Heart right ventricle (tissue), 16 donors: ENCODE results near the gene C5orf34. TPM values are rescaled to one million over a fixed set of nuclear protein-coding genes. Genes with fewer than 3 reads are reported as not detected.
"Not testable (repeated sequence)": the region's sequence is repeated elsewhere in the genome, so short reads cannot be mapped to it uniquely, and the experiment has no call there.

Experiments
- ATAC-seq, 8 donors: fragments of 200-7000 bp; cut with Tn5 transposase; one replicate each; pipeline ENCODE4 v1.9.1; 2020; ENCODE audit warnings: mild to moderate bottlenecking in 8 of 8, moderate library complexity in 8 of 8, moderate number of reproducible peaks in 1 of 8
- DNase-seq, 2 donors: peaks; one replicate each; pipeline ENCODE4 v3.0.0-alpha.2; 2020
- H3K27ac ChIP-seq, 10 donors: fragments of 200-600 bp; sonication (generic) in 2 of 10; one replicate each; pipeline versions ENCODE4 v1.5.0 to v1.8.0; 2020 to 2022; ENCODE audit warnings: mild to moderate bottlenecking in 3 of 10
- H3K27me3 ChIP-seq, 7 donors: fragments of 200-600 bp; one replicate each; pipeline ENCODE4 v1.8.0; 2021 to 2022; ENCODE audit warnings: mild to moderate bottlenecking in 2 of 7
- H3K36me3 ChIP-seq, 9 donors: fragments of 200-600 bp; sonication (generic) in 1 of 9; one replicate each; pipeline versions ENCODE4 v1.5.0 to v1.8.0; 2020 to 2022; ENCODE audit warnings: mild to moderate bottlenecking in 2 of 9
- H3K4me1 ChIP-seq, 9 donors: fragments of 200-600 bp; sonication (generic) in 1 of 9; one replicate each; pipeline versions ENCODE4 v1.5.0 to v1.8.0; 2020 to 2022; ENCODE audit warnings: mild to moderate bottlenecking in 4 of 9
- H3K4me3 ChIP-seq, 10 donors: fragments of 200-600 bp; sonication (generic) in 2 of 10; one replicate each; pipeline versions ENCODE4 v1.5.0 to v1.8.0; 2020 to 2022; ENCODE audit warnings: mild to moderate bottlenecking in 7 of 10, moderate library complexity in 2 of 10
- H3K9me3 ChIP-seq, 11 donors: fragments of 200-600 bp in 10 of 11; sonication (generic) in 2 of 11; one replicate each; pipeline versions ENCODE4 v1.5.0 to v1.8.0; 2013 to 2022; ENCODE audit warnings: mild to moderate bottlenecking in 2 of 11, control low read depth in 1 of 11, moderate library complexity in 1 of 11
- WGBS, 2 donors: extraction: QIAGEN DNeasy Blood & Tissue Kit; methylation state at CpG; one replicate each; pipeline ENCODE4 v1.1.7; 2013; ENCODE audit warnings: inconsistent platforms in 1 of 2; 5-methylcytosine and 5-hydroxymethylcytosine counted together
- intact Hi-C, 10 donors: fragments of 100-400 bp; cut with DNase I; formaldehyde crosslinking; loops; one replicate each; pipeline versions ENCODE4 v1.11.1 to v1.14.2; 2022
- polyA plus RNA-seq, 2 donors: library from polyadenylated mRNA; stranded (reverse); fragments of 200-250 nt; gene quantifications; one replicate each; pipeline ENCODE4 v1.2.3, GENCODE V29; 2013
- total RNA-seq, 10 donors: library from RNA; stranded (reverse); fragmentation: NEBNext Ultra II Directional in 3 of 10; extraction: Animal tissue kit (Norgen Biotek cat#: 25700) in 3 of 10; gene quantifications; one replicate each; pipeline versions ENCODE4 v1.2.1 to v1.2.4, GENCODE V29; 2021 to 2023
- TF ChIP-seq, protein P1 (sequence below), 9 donors: fragments of 200-600 bp; sonication (generic) in 2 of 9; IDR thresholded peaks; one replicate each; pipeline versions ENCODE4 v1.5.0 to v1.8.0; 2021 to 2022; ENCODE audit warnings: antibody characterized with exemption in 9 of 9, mild to moderate bottlenecking in 5 of 9, moderate library complexity in 1 of 9
- donor health status: Arrhythmogenic right ventricular cardiomyopathy.
- donor health status: ischemic (EF 13 %, LVEDD 7.1; RV severe dilation, severe dysfunction).
- donor health status: healthy with polysubstance abuse.
- donor health status: DM: no; HTN: yes; CAD: no.
- donor health status: DM: no; HTN: no; CAD: no.
- donor health status: ischemic (EF 25% LVEDD 6.9; RV normal size, moderate dysfunction).
- donor health status: ischemic (EF 25% LVEDD 5.7; RV mildly dilated, moderate dysfunction).
- donor health status: healthy.
- donor health status: DM: yes; HTN: yes; CAD: no.
- donor health status: Ischemic cardiomyopathy.
- donor health status: ischemic (EF 35%, LVEDD 5.7; RV mildly dilated, moderate dysfunction).
- donor health status: nonischemic (EF 11% LVEDD 7.7; RV severe dilation, severe dysfunction).
- donor health status: DM: yes; HTN: yes; CAD: no.
- donor health status: PGD.
- donor health status: ischemic (EF 29% LVEDD 5.4; RV normal size, mild dysfunction).
- donor health status: nonischemic (EF 23%, LVEDD 6.1; RV moderate dilation, normal function).

Gene C5orf34
- total and polyA plus RNA-seq, 12 donors, result 0.22 to 1.6 (median 0.62) TPM

DNA sequence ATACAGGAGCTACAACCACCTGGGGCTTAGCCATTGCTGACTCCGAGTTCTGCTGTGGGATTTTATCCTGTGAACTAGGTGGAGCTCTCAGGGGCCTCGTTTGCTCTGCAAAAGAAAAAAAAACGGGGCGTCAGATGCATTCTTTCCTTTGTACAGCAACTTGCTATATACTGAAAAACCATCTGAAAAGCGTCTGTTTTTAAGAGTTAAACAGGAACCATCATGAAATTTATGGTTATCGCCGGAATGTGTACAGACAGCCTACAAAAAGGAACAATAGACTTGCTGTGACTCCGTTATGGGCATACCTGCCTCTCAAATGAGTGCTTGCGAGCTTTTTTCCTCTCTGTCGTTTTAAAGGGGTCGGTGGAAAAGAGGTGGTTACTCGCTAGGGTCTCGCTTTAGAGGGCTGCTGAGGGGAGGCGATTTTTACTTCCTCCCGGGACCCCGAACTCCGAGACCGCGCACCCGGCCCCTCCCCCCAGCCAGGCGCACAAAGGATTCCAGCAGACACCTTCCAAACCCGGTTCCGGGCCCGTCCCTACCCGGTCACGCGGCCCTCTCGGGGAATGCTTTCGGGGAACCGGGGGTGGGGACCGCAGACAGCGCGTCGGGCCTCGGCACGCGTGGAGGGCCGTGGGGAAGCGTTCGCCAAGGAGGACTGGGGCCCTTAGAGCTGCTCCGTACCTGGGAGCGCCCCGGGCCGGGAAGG, 41.1 kb upstream of the C5orf34 start:
- TF ChIP-seq, protein P1, sequence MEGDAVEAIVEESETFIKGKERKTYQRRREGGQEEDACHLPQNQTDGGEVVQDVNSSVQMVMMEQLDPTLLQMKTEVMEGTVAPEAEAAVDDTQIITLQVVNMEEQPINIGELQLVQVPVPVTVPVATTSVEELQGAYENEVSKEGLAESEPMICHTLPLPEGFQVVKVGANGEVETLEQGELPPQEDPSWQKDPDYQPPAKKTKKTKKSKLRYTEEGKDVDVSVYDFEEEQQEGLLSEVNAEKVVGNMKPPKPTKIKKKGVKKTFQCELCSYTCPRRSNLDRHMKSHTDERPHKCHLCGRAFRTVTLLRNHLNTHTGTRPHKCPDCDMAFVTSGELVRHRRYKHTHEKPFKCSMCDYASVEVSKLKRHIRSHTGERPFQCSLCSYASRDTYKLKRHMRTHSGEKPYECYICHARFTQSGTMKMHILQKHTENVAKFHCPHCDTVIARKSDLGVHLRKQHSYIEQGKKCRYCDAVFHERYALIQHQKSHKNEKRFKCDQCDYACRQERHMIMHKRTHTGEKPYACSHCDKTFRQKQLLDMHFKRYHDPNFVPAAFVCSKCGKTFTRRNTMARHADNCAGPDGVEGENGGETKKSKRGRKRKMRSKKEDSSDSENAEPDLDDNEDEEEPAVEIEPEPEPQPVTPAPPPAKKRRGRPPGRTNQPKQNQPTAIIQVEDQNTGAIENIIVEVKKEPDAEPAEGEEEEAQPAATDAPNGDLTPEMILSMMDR (IDR thresholded peaks at IDR 0.05), result no peak
- H3K9me3 ChIP-seq, result no peaks in the 10 kb centered on the region
- peaks cover 0 to 58% (median 45%) of the 10 kb centered on the region in 9 donors for H3K4me1 ChIP-seq
- H3K27ac ChIP-seq, result peak overlapping the region; percentile 93 to 99 (median 98)
- DNase-seq (peak; percentile 60 to 65), ATAC-seq (peak in 7 of 8 donors; percentile 54 to 73 (median 65))
- H3K27me3 ChIP-seq, result no peaks in the 10 kb centered on the region
- intact Hi-C loops, result loop anchor here in 9 of 10 donors (2.0 to 10.0 kb wide), 5 partner anchors 39 to 71 kb away; partner anchors contain the start of genes NNT (in 9 of the 9) and C5orf34 (in 1 of the 9)
- 1% methylated on average over 37 to 44 of the region's 44 CpGs for WGBS, 2 donors
- H3K4me3 ChIP-seq, result peak overlapping the region; percentile 70 to 94 (median 84)
- peaks cover 0 to 42% (median 0%) of the 10 kb centered on the region in 9 donors for H3K36me3 ChIP-seq

- ATAC-seq, result no peak
- Histone ChIP-seq H3K9me3 (no peaks in the 10 kb centered on the region), H3K4me3 (peak overlapping the region in 2 of 10 donors; percentile 2 to 73), H3K36me3 (peaks cover 0 to 53% (median 3%) of the 10 kb centered on the region in 9 donors), H3K4me1 (peaks cover 0 to 66% (median 48%) of the 10 kb centered on the region in 9 donors), H3K27ac (peak overlapping the region in 3 of 10 donors; percentile 15 to 97 (median 16)), H3K27me3 (no peaks in the 10 kb centered on the region)
- DNase-seq, result no peak
- 68 to 86% methylated on average over 1 of the region's 1 CpG for WGBS, 2 donors
- intact Hi-C loops, result loop anchor here in 3 of 10 donors (2.0 to 10.0 kb wide), 2 partner anchors 48 to 50 kb away; partner anchors contain the start of gene NNT (in 3 of the 3)
- TF ChIP-seq, protein P1 (IDR thresholded peaks at IDR 0.05), result no peak
Measured at GRCh38 chr5:43554497-43554896, 39.5 kb upstream of the C5orf34 start.

DNA sequence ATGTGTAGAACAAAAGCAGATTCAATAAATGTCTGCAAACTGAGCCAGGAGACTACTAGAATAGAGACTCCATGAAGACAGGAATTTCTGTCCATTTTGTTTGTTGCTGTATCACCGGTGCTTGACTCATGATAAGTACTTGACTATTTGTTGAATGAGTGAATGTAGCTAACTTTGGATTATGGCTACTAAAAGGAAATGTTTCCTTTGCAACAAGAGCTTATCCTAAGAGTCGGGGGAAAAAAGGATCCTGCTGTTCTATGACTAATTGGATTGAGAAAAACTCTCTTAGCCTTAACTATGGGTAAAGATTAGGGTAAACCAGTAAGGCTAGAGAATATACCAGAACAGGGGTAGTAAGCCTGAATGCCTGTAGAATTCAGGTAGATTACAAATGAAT, 38.4 kb upstream of the C5orf34 start:
- ATAC-seq, result no peak
- H3K4me1 ChIP-seq, result peaks cover 0 to 71% (median 53%) of the 10 kb centered on the region in 9 donors
- intact Hi-C loops, result loop anchor here in 2 of 10 donors (10.0 kb wide), 1 partner anchor 51 kb away; the partner anchor contains the start of gene NNT (in 2 of the 2)

DNA sequence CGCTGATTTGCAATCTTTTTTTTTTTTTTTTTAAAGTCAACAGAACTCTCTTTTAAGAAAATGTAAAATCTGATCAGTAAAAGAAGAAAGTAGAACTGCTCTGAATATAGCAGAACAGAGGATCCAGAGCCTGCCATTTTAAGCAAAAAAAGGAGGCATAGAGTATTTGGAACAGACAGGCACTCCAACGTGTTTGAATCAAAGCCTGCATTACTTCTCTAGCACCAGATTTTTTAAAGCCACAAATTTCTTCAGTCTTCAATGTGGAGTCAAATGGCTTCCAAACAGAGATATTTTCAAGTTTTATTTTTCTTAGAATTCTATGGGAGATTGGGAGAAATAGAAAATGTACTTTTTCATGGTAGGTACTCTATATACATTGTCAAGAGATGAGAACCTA, 36.8 kb upstream of the C5orf34 start:
- Histone ChIP-seq H3K27ac (no peak overlapping the region), H3K9me3 (no peaks in the 10 kb centered on the region), H3K4me3 (no peak overlapping the region), H3K27me3 (no peaks in the 10 kb centered on the region), H3K36me3 (peaks cover 0 to 80% (median 10%) of the 10 kb centered on the region in 9 donors), H3K4me1 (peaks cover 0 to 72% (median 57%) of the 10 kb centered on the region in 9 donors)
- no peak for DNase-seq
- intact Hi-C loops, result loop anchor here in 2 of 10 donors (10.0 kb wide), 1 partner anchor 53 kb away; the partner anchor contains the start of gene NNT (in 2 of the 2)
- TF ChIP-seq, protein P1 (IDR thresholded peaks at IDR 0.05), result no peak
- no peak for ATAC-seq
- 59 to 67% methylated on average over 2 of the region's 2 CpGs for WGBS, 2 donors

More for the DNA sequence above, 38.4 kb upstream of the C5orf34 start:
- Histone ChIP-seq H3K27me3 (no peaks in the 10 kb centered on the region), H3K27ac (peak overlapping the region in 5 of 10 donors; percentile 9 to 97 (median 26)), H3K36me3 (peaks cover 0 to 64% (median 3%) of the 10 kb centered on the region in 9 donors), H3K4me3 (no peak overlapping the region), H3K9me3 (no peaks in the 10 kb centered on the region)
- DNase-seq, result no peak
- 34 to 35% methylated on average over 2 of the region's 2 CpGs for WGBS, 2 donors
- TF ChIP-seq, protein P1 (IDR thresholded peaks at IDR 0.05), result no peak

GRCh38 chr5:43549272-43549671, 34.3 kb upstream of the C5orf34 start:
- H3K36me3 ChIP-seq, result peaks cover 0 to 97% (median 26%) of the 10 kb centered on the region in 9 donors
- WGBS, 2 donors, result 88 to 91% methylated on average over 8 of the region's 8 CpGs
- H3K4me3 ChIP-seq, H3K27me3 ChIP-seq, H3K27ac ChIP-seq, ATAC-seq, DNase-seq, intact Hi-C loops, H3K9me3 ChIP-seq: not testable (repeated sequence)
- peaks cover 0 to 56% (median 42%) of the 10 kb centered on the region in 9 donors for H3K4me1 ChIP-seq
